ENCODE measurements around the gene SLC22A25. TPM values are rescaled to one million over a fixed set of nuclear protein-coding genes. Genes with fewer than 3 reads are reported as not detected.
"Not testable (repeated sequence)": the region's sequence is repeated elsewhere in the genome, so short reads cannot be mapped to it uniquely, and the experiment has no call there.

SLC22A25 gene
- polyA plus RNA-seq, 2 of the 4 experiments (the other 2 are of a cell fraction) = not detected

- FAIRE-seq (no peak), DNase-seq (ENCODE audit: low read depth in 1 of 2, low spot score in 1 of 2) (no peak), ATAC-seq (no peak)
- TF ChIP-seq MAX (IDR thresholded peaks at IDR 0.05) (no peak), JUNB (IDR thresholded peaks at IDR 0.05) (no peak), BHLHE40 (IDR thresholded peaks at IDR 0.05; ENCODE audit: low read depth, low read length) (no peak), SREBF2 (IDR thresholded peaks at IDR 0.05) (no peak), MAFK (IDR thresholded peaks at IDR 0.05; ENCODE audit: partially characterized antibody) (no peak), POLR2AphosphoS2 (conservative IDR thresholded peaks at IDR 0.05; ENCODE audit: low read length) (no peak), USF2 (IDR thresholded peaks at IDR 0.05) (no peak), ZNF302 (CRISPR knock-in tag; IDR thresholded peaks at IDR 0.05) (no peak), FOSB (CRISPR knock-in tag; IDR thresholded peaks at IDR 0.05) (no peak), TP53 (CRISPR knock-in tag; IDR thresholded peaks at IDR 0.05) (no peak), CEBPB (IDR thresholded peaks at IDR 0.05) (no peak), RCOR1 (IDR thresholded peaks at IDR 0.05; ENCODE audit: low read depth, low read length) (no peak), FOXS1 (CRISPR knock-in tag; IDR thresholded peaks at IDR 0.05) (no peak)
- ChIA-PET CTCF (no interaction called here), POLR2A (no interaction called here)
- Histone ChIP-seq H3K4me1 (no peaks in the 10 kb centered on the region), H3K27ac (no peak overlapping the region), H3K4me3 (no peak overlapping the region), H3K9me3 (no peaks in the 10 kb centered on the region), H3K4me2 (no peak overlapping the region)
These were observed 4.1 kb downstream of the SLC22A25 start for GRCh38 chr11:63239254-63239653.

- TF ChIP-seq ESRRA (IDR thresholded peaks at IDR 0.05; ENCODE audit: borderline replicate concordance, low read length) (no peak), RAD21 (conservative IDR thresholded peaks at IDR 0.05 in 1 of 2, IDR thresholded peaks at IDR 0.05 in 1 of 2) (no peak), CHD2 (IDR thresholded peaks at IDR 0.05; ENCODE audit: low read length, partially characterized antibody) (no peak), PHF8 (IDR thresholded peaks at IDR 0.05; ENCODE audit: borderline replicate concordance, low read depth) (no peak)
- no peak for FAIRE-seq
- ATAC-seq = no peak
- Histone ChIP-seq H3K9me3 (no peaks in the 10 kb centered on the region), H3K4me1 (no peaks in the 10 kb centered on the region), H3K4me3 (no peak overlapping the region), H3K27ac (no peak overlapping the region), H3K4me2 (no peak overlapping the region)
- DNase-seq (ENCODE audit: low read depth in 1 of 2, low spot score in 1 of 2) = no peak
- ChIA-PET CTCF (no interaction called here), POLR2A (no interaction called here)
These were observed 6.0 kb downstream of the SLC22A25 start for GRCh38 chr11:63237413-63237812.

GRCh38 chr11:63235471-63236461 is 7.6 kb downstream of the SLC22A25 start:
- CTCF ChIA-PET; FAIRE-seq; DNase-seq (ENCODE audit: low read depth in 1 of 2, low spot score in 1 of 2): not testable (repeated sequence)

GRCh38 chr11:63229815-63230214 is 13.6 kb downstream of the SLC22A25 start:
- H3K9me3 ChIP-seq = no peaks in the 10 kb centered on the region
- H3K4me2 ChIP-seq = no peak overlapping the region
- no peak for ATAC-seq
- no peak overlapping the region for H3K4me3 ChIP-seq
- 0% methylated on average over 1 of the region's 1 CpG for WGBS (ENCODE audit: missing lambda C conversion rate)
- H3K4me1 ChIP-seq = no peaks in the 10 kb centered on the region
- FAIRE-seq = no peak
- H3K27ac ChIP-seq = no peak overlapping the region
- CTCF ChIA-PET = interaction anchor here (1.3 kb wide), 1 partner anchor 324 kb away, joined by 3 read pairs; no protein-coding TSS in a partner anchor
- POLR2A ChIA-PET = no interaction called here
- no peak for DNase-seq (ENCODE audit: low read depth in 1 of 2, low spot score in 1 of 2)
- TF ChIP-seq HES2 (IDR thresholded peaks at IDR 0.05) (no peak), CBX8 (IDR thresholded peaks at IDR 0.05) (no peak), HOXA7 (CRISPR knock-in tag; IDR thresholded peaks at IDR 0.05) (no peak), CHD2 (IDR thresholded peaks at IDR 0.05; ENCODE audit: low read length, partially characterized antibody) (no peak), RARB (CRISPR knock-in tag; IDR thresholded peaks at IDR 0.05) (no peak), FOXS1 (CRISPR knock-in tag; IDR thresholded peaks at IDR 0.05) (no peak), MAFK (IDR thresholded peaks at IDR 0.05; ENCODE audit: partially characterized antibody) (no peak), KDM5A (IDR thresholded peaks at IDR 0.05) (no peak), POLR2AphosphoS2 (conservative IDR thresholded peaks at IDR 0.05; ENCODE audit: low read length) (no peak), MYC (IDR thresholded peaks at IDR 0.05; ENCODE audit: borderline replicate concordance, low read length) (no peak), USF2 (IDR thresholded peaks at IDR 0.05) (no peak), HOXB13 (CRISPR knock-in tag; IDR thresholded peaks at IDR 0.05; ENCODE audit: low read depth) (no peak), GATA3 (IDR thresholded peaks at IDR 0.05; ENCODE audit: borderline replicate concordance) (no peak), HEYL (CRISPR knock-in tag; IDR thresholded peaks at IDR 0.05) (no peak), RAD21 (conservative IDR thresholded peaks at IDR 0.05 in 1 of 2, IDR thresholded peaks at IDR 0.05 in 1 of 2) (no peak), CEBPB (IDR thresholded peaks at IDR 0.05) (no peak), PHF8 (IDR thresholded peaks at IDR 0.05; ENCODE audit: borderline replicate concordance, low read depth) (no peak)

More at GRCh38 chr11:63235471-63236461, 7.6 kb downstream of the SLC22A25 start:
- POLR2A ChIA-PET, H3K4me3 ChIP-seq, H3K4me2 ChIP-seq, H3K27ac ChIP-seq, ATAC-seq, H3K4me1 ChIP-seq, H3K9me3 ChIP-seq: not testable (repeated sequence)
- WGBS (ENCODE audit: missing lambda C conversion rate) = 30% methylated on average over 7 of the region's 8 CpGs

Measured in A549 (cell line).